Esophagus squamous epithelium (tissue), 4 donors: Measurements from ENCODE around the gene SPINDOC.

Experiments
- CTCF ChIP-seq, 6 experiments: fragments of 450-650 bp in 4 of 6; fragments of 200-600 bp in 2 of 6; sonication (generic) in 2 of 6; IDR thresholded peaks; one replicate each; pipeline ENCODE4 v1.5.1; 2016 to 2019; ENCODE audit warnings: antibody characterized with exemption in 6 of 6, mild to moderate bottlenecking in 4 of 6, moderate library complexity in 4 of 6
- POLR2A ChIP-seq, 4 donors: fragments of 450-650 bp; IDR thresholded peaks; one replicate each; pipeline ENCODE4 v1.6.1; 2017; ENCODE audit warnings: antibody characterized with exemption in 4 of 4, mild to moderate bottlenecking in 4 of 4, moderate library complexity in 3 of 4

GRCh38 chr11:63869683-63870082 is 56.4 kb downstream of the SPINDOC start:
- TF ChIP-seq POLR2A (IDR thresholded peaks at IDR 0.05) (no peak), CTCF (IDR thresholded peaks at IDR 0.05) (no peak)
